GM12865 (cell line): ENCODE results near the gene RAMP3.

ENCODE experiments used
- DNase-seq: peaks from one replicate; pipeline ENCODE4 v3.0.0; 2010; ENCODE audit warnings: low read depth
- H3K4me3 ChIP-seq: 2 replicates; pipeline ENCODE4 v1.5.1; 2011; ENCODE audit warnings: mild to moderate bottlenecking, low read depth, low read length, control low read depth
- CTCF ChIP-seq: IDR thresholded peaks from 2 replicates; pipeline ENCODE4 v1.5.1; 2011; ENCODE audit warnings: low read length, control low read depth, low read depth, inconsistent platforms; ENCODE audit not compliant: insufficient read depth; ENCODE audit errors: missing control alignments

RAMP3 gene

GRCh38 chr7:45187089-45187945 is 29.7 kb downstream of the RAMP3 start:
- H3K4me3 ChIP-seq: no peak overlapping the region
- no peak for DNase-seq
- no peak for TF ChIP-seq CTCF

GRCh38 chr7:45187946-45188411 is 30.4 kb downstream of the RAMP3 start:
- DNase-seq: no peak
- no peak for TF ChIP-seq CTCF
- H3K4me3 ChIP-seq: no peak overlapping the region

GRCh38 chr7:45188736-45189135 is 31.1 kb downstream of the RAMP3 start:
- H3K4me3 ChIP-seq: no peak overlapping the region
- no peak for TF ChIP-seq CTCF

GRCh38 chr7:45189151-45189970 is 31.8 kb downstream of the RAMP3 start:
- no peak overlapping the region for H3K4me3 ChIP-seq
- no peak for DNase-seq
- TF ChIP-seq CTCF: no peak

More at GRCh38 chr7:45188736-45189135, 31.1 kb downstream of the RAMP3 start:
- DNase-seq: no peak

GRCh38 chr7:45190406-45191165 is 33.0 kb downstream of the RAMP3 start:
- no peak for DNase-seq
- H3K4me3 ChIP-seq: no peak overlapping the region
- no peak for TF ChIP-seq CTCF

- TF ChIP-seq CTCF: no peak
- no peak overlapping the region for H3K4me3 ChIP-seq
- no peak for DNase-seq
Observed at GRCh38 chr7:45191396-45191795, 33.8 kb downstream of the RAMP3 start.
